Ramos (cell line): Measurements from ENCODE around the gene CCDC13.

Source experiments
- in situ Hi-C: fragments of 300-500 bp; cut with MboI; formaldehyde crosslinking; loops from one replicate; pipeline ENCODE4 v1.14.3; 2022; ENCODE audit warnings: low sequenced_read_pairs; ENCODE audit not compliant: unreplicated experiment

Gene CCDC13

DNA sequence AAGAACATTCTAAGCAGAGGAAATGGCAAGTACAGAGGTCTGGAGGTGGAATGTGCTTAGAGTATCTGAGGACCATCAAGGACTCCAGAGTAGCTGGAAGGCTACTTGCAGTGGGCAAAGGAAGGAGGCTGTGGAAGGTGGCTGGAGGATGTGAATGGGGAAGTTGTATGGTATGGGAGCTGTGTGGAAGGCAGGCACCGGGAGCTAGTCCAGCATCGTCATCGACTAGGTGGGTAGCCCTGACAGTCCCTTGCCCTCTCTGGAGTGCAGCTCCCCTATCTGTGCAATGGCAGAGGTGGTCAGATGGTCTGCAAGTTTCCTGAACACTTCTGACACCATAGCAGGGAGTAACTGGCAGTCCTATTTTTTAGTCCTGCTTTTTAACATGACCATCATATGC, 19.3 kb downstream of the CCDC13 start:
- in situ Hi-C loops, result no loop called here

DNA sequence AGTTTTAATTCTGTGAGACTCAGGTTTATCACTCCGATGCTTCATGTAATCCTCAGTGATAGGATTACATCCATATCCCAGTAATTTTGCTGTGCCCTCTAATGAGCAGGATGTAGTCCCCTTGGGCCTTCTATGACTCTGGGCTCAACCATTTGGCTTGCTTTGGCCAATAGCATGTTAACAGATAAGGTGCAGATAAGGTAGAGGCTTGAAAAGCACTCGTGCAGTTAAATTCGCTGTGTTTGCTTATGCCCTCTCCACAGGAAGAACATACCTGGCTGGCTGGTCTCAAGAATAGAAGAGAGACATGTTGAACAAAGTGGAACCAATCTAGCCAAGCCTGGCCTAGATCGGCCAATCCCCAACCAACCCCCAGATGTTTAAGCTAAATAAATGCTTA, 20.1 kb downstream of the CCDC13 start:
- in situ Hi-C loops, result no loop called here

- in situ Hi-C loops, result no loop called here
These were observed 20.6 kb downstream of the CCDC13 start for GRCh38 chr3:42752441-42752840.

GRCh38 chr3:42751609-42752008, 21.4 kb downstream of the CCDC13 start:
- in situ Hi-C loops, result no loop called here

GRCh38 chr3:42750834-42751233, 22.2 kb downstream of the CCDC13 start:
- in situ Hi-C loops, result no loop called here

GRCh38 chr3:42749753-42750231, 23.3 kb downstream of the CCDC13 start:
- in situ Hi-C loops, result loop anchor here (10.0 kb wide), 1 partner anchor 185 kb away; no protein-coding TSS in a partner anchor

- in situ Hi-C loops, result loop anchor here (10.0 kb wide), 1 partner anchor 184 kb away; no protein-coding TSS in a partner anchor
These were observed 23.9 kb downstream of the CCDC13 start for GRCh38 chr3:42749025-42749752.

GRCh38 chr3:42747581-42747980, 25.5 kb downstream of the CCDC13 start:
- in situ Hi-C loops, result loop anchor here (10.0 kb wide), 1 partner anchor 183 kb away; no protein-coding TSS in a partner anchor

DNA sequence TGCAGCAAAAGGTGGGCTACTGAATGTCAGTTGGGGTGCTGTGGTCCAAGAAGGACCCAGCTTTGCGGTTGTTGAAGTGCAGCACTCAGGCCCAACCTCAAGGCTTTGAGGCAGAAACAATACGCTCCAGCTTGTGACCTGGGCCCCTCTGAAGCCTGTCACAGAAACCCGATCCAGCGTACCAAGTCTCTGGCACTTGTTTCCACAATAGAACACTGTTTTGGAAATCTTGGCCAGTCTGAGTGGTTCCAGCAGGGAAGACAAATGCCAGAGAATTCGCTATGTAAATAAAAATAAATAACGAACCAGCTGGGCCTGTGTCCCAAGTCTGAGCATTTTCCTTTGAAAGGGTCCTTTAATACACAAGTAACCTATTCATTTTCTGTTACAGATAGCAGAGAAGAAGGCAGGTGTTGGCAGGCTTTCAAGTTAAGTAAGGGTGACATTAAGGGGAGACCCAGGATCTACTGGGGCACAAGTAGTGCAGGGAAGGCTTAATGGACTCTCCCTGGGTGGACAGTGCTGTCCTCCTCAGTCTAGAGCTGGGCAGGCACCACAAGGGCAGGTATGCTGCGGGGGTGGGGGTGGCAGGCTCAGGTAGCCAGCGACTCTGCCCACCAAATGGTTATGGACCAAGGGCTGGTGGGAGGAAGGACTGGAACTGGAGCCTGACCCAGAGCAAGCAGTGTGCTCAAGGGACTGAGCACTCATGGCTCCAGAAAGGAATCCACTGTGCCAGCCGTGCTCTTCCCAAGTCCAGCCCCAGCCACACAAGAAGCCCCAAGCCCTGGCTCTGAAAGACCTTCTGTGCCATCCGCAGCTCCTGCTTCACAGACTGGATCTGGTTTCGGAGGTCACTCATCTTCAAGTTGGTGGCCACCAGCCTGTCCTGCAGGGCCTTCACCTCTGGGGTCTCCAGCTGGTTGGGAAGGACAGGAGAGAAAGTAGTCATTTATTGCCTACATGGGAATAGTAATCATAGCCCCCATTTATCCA, 26.3 kb downstream of the CCDC13 start:
- in situ Hi-C loops, result loop anchor here (10.0 kb wide), 1 partner anchor 182 kb away; no protein-coding TSS in a partner anchor

- in situ Hi-C loops, result loop anchor here (10.0 kb wide), 1 partner anchor 181 kb away; no protein-coding TSS in a partner anchor
These were observed 27.1 kb downstream of the CCDC13 start for GRCh38 chr3:42745776-42746454.

- in situ Hi-C loops, result loop anchor here (10.0 kb wide), 1 partner anchor 181 kb away; no protein-coding TSS in a partner anchor
These were observed 27.7 kb downstream of the CCDC13 start for GRCh38 chr3:42745291-42745745.

GRCh38 chr3:42743204-42743995, 29.7 kb downstream of the CCDC13 start:
- in situ Hi-C loops, result loop anchor here (10.0 kb wide), 1 partner anchor 179 kb away; no protein-coding TSS in a partner anchor

GRCh38 chr3:42742688-42743087, 30.4 kb downstream of the CCDC13 start:
- in situ Hi-C loops, result loop anchor here (10.0 kb wide), 1 partner anchor 178 kb away; no protein-coding TSS in a partner anchor

DNA sequence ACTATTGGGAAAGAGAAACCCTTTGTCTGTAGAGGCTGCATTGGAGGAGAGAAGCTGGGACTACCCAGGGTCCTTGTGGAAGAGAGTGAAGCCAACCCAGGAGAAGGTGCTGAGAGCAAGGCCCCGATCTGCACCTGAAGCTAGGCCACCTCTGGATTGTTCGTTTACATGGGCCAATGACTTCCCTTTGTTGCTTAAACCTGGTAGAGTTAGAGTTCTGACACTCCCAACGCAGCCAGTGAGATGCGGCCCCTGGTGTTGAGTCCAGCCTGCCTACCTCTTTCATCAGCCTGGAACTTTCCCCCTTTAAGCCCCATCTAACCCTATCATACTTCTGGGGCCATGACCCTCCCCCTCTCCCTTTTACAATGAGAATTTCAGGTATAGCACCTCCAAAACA, 30.8 kb downstream of the CCDC13 start:
- in situ Hi-C loops, result loop anchor here (10.0 kb wide), 1 partner anchor 177 kb away; no protein-coding TSS in a partner anchor

- in situ Hi-C loops, result loop anchor here (10.0 kb wide), 1 partner anchor 177 kb away; no protein-coding TSS in a partner anchor
These were observed 31.3 kb downstream of the CCDC13 start for GRCh38 chr3:42741796-42742195.

GRCh38 chr3:42739401-42740158, 33.5 kb downstream of the CCDC13 start:
- in situ Hi-C loops, result loop anchor here (10.0 kb wide), 1 partner anchor 175 kb away; no protein-coding TSS in a partner anchor

- in situ Hi-C loops, result no loop called here
These were observed 36.5 kb downstream of the CCDC13 start for GRCh38 chr3:42736531-42736930.

GRCh38 chr3:42736081-42736480, 37.0 kb downstream of the CCDC13 start:
- in situ Hi-C loops, result no loop called here
